BLaER1 (cell line): Measurements from ENCODE around the gene WDR45.

ENCODE experiments used
- H3K27ac ChIP-seq: shearing (Covaris generic); formaldehyde crosslinking; 2 replicates; pipeline ENCODE4 v1.8.1; 2022
- H3K27me3 ChIP-seq: shearing (Covaris generic); formaldehyde crosslinking; 2 replicates; pipeline ENCODE4 v1.8.1; 2022
- H3K36me3 ChIP-seq: shearing (Covaris generic); formaldehyde crosslinking; 2 replicates; pipeline ENCODE4 v1.8.1; 2022
- H3K4me1 ChIP-seq: shearing (Covaris generic); formaldehyde crosslinking; 2 replicates; pipeline ENCODE4 v1.8.1; 2022
- H3K4me2 ChIP-seq: shearing (Covaris generic); formaldehyde crosslinking; 2 replicates; pipeline ENCODE4 v1.8.1; 2022
- H3K4me3 ChIP-seq: shearing (Covaris generic); formaldehyde crosslinking; 2 replicates; pipeline ENCODE4 v1.8.1; 2022
- H3K9ac ChIP-seq: shearing (Covaris generic); formaldehyde crosslinking; 2 replicates; pipeline ENCODE4 v1.8.1; 2022
- H3K9me3 ChIP-seq: shearing (Covaris generic); formaldehyde crosslinking; 2 replicates; pipeline ENCODE4 v1.8.1; 2022
- H4K20me1 ChIP-seq: shearing (Covaris generic); formaldehyde crosslinking; 2 replicates; pipeline ENCODE4 v1.8.1; 2022
- Cebpa-rat ChIP-seq: shearing (Covaris generic); IDR thresholded peaks from 2 replicates; pipeline ENCODE4 v1.8.1; 2022

Gene WDR45

GRCh38 chrX:49040376-49040955 is 39.2 kb downstream of the WDR45 start:
- Histone ChIP-seq H3K27ac (no peak overlapping the region), H3K4me3 (no peak overlapping the region), H3K9ac (0 out of 2 replicates have a peak overlapping the region, but pooled peaks have one; percentile 19), H3K27me3 (peaks cover 9% of the 10 kb centered on the region; the same call in 1 of the 2 replicates), H4K20me1 (0 out of 2 replicates have a peak, but pooled peaks cover 10% of the 10 kb centered on the region), H3K9me3 (0 out of 2 replicates have a peak, but pooled peaks cover 3% of the 10 kb centered on the region), H3K4me2 (peak overlapping the region; percentile 52), H3K4me1 (peaks cover 37% of the 10 kb centered on the region), H3K36me3 (peaks cover 35% of the 10 kb centered on the region)
- no peak for TF ChIP-seq Cebpa-rat

GRCh38 chrX:49039598-49040375 is 39.9 kb downstream of the WDR45 start:
- H3K9me3 ChIP-seq = 0 out of 2 replicates have a peak, but pooled peaks cover 3% of the 10 kb centered on the region
- TF ChIP-seq Cebpa-rat = peak; percentile 92
- H4K20me1 ChIP-seq = 0 out of 2 replicates have a peak, but pooled peaks cover 10% of the 10 kb centered on the region
- peak overlapping the region; percentile 31; the same call in 1 of the 2 replicates for H3K27ac ChIP-seq
- peaks cover 37% of the 10 kb centered on the region for H3K36me3 ChIP-seq
- no peak overlapping the region for H3K4me3 ChIP-seq
- H3K27me3 ChIP-seq = peaks cover 10% of the 10 kb centered on the region; the same call in 1 of the 2 replicates
- 0 out of 2 replicates have a peak overlapping the region, but pooled peaks have one; percentile 19 for H3K9ac ChIP-seq
- peak overlapping the region; percentile 52 for H3K4me2 ChIP-seq
- H3K4me1 ChIP-seq = peaks cover 37% of the 10 kb centered on the region

- Histone ChIP-seq H3K27me3 (peaks cover 26% of the 10 kb centered on the region; the same call in 1 of the 2 replicates), H3K4me2 (no peak overlapping the region), H3K4me3 (no peak overlapping the region), H3K9me3 (0 out of 2 replicates have a peak, but pooled peaks cover 2% of the 10 kb centered on the region), H3K36me3 (peaks cover 55% of the 10 kb centered on the region), H3K27ac (no peak overlapping the region), H3K4me1 (peaks cover 37% of the 10 kb centered on the region), H3K9ac (no peak overlapping the region), H4K20me1 (0 out of 2 replicates have a peak, but pooled peaks cover 10% of the 10 kb centered on the region)
- TF ChIP-seq Cebpa-rat = no peak
These were observed 41.7 kb downstream of the WDR45 start for GRCh38 chrX:49037883-49038475.

DNA sequence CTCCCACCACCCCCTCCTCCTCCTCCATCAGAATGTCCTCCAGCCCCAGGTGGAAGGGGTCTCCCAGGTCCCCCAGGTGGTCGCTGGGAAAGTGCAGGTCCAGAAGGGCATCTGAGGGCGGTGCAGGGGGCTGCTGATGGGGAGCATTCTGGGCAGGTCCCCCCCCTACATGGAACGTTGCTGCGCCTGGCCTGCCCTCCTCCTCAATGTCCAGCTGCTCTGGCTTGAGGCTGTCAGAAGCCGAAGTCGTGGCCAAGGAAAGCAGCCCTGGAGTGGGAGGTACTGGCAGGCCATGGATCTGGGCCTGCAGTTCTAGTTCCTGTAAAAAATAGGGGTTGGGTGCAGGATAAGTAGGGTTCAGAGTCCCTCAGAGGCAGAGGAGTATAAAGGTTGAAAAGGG is 49.4 kb downstream of the WDR45 start:
- no peak overlapping the region for H3K9ac ChIP-seq
- no peaks in the 10 kb centered on the region for H3K4me1 ChIP-seq
- H3K27me3 ChIP-seq = peaks cover 38% of the 10 kb centered on the region
- no peaks in the 10 kb centered on the region for H3K9me3 ChIP-seq
- TF ChIP-seq Cebpa-rat = no peak
- no peak overlapping the region for H3K4me3 ChIP-seq
- peaks cover 5% of the 10 kb centered on the region; the same call in 1 of the 2 replicates for H4K20me1 ChIP-seq
- no peak overlapping the region for H3K27ac ChIP-seq
- no peak overlapping the region for H3K4me2 ChIP-seq
- peaks cover 41% of the 10 kb centered on the region for H3K36me3 ChIP-seq

- H3K27ac ChIP-seq = no peak overlapping the region
- H3K27me3 ChIP-seq = peaks cover 39% of the 10 kb centered on the region
- no peak overlapping the region for H3K4me2 ChIP-seq
- H3K9me3 ChIP-seq = no peaks in the 10 kb centered on the region
- H3K4me1 ChIP-seq = no peaks in the 10 kb centered on the region
- no peak for TF ChIP-seq Cebpa-rat
- H3K9ac ChIP-seq = no peak overlapping the region
- peaks cover 5% of the 10 kb centered on the region; the same call in 1 of the 2 replicates for H4K20me1 ChIP-seq
- H3K4me3 ChIP-seq = no peak overlapping the region
- H3K36me3 ChIP-seq = peaks cover 40% of the 10 kb centered on the region
These were observed 49.8 kb downstream of the WDR45 start for GRCh38 chrX:49029876-49030275.
